ENCODE results near the gene HMGCR.

The HMGCR gene

GRCh38 chr5:75389430-75389829 is 52.4 kb downstream of the HMGCR start:
- DNase-seq: no peak

DNA sequence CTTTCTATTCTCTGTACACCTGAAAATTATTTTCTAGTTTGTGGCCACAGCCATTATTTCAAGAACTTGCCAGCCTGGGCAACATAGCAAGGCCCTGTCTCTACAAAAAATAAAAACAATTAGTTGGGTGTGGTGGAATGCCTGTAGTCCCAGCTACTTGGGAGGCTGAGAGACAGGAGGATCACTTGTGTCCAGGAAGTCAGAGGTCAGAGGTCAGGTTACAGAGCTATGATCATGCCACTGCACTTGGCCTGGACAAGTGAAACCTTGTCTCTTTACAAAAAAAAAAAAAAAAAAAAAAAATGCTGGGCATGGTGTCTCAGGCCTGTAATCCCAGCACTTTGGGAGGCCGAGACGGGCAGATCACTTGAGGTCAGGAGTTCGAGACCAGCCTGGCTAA is 58.3 kb downstream of the HMGCR start:
- no peak for DNase-seq

DNA sequence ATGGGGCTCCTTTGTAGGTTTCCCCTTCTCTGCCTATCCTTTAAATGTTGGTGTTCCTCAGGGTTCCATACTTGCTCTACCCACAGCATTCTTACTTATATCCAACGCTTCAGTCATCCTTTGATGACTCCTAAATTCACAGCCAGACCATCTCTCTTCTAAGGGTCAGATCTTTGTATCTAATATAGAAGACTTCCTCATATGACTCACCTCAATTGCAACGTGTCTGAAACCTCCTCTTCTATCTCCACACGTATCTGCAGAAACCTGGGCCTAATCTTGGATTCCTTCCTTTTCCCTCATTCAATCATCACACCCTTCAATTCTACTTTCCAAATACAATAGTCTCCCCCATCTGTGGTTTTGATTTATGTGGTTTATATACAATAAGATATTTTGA is 68.3 kb downstream of the HMGCR start:
- DNase-seq: no peak
